Keratinocyte (primary cell): ENCODE data around the gene EPHA3. TPM values are rescaled to one million over a fixed set of nuclear protein-coding genes. Genes with fewer than 3 reads are reported as not detected.

Source experiments
- DNase-seq: peaks from one replicate; pipeline ENCODE4 v3.0.0-alpha.2; 2011; ENCODE audit warnings: low read depth, missing footprints, low spot score
- FAIRE-seq: peaks from 2 replicates; lab custom pipeline; 2011; peaks lifted over from hg19 to GRCh38; lab: Jason Lieb, UNC
- H2AFZ ChIP-seq: 2 replicates; pipeline ENCODE4 v1.6.0; 2012; ENCODE audit warnings: low read length, control low read depth, inconsistent platforms; ENCODE audit not compliant: control insufficient read depth
- H3K27ac ChIP-seq: 2 replicates; pipeline ENCODE4 v1.5.1; 2011; ENCODE audit warnings: low read length; ENCODE audit not compliant: control insufficient read depth, insufficient read depth
- H3K27me3 ChIP-seq: 3 replicates; pipeline ENCODE4 v1.6.0; 2011; ENCODE audit warnings: low read length; ENCODE audit not compliant: control insufficient read depth, insufficient read depth; ENCODE audit errors: extremely low read depth
- H3K36me3 ChIP-seq, 2 experiments: 2 replicates in 1 of 2; 3 replicates in 1 of 2; pipeline ENCODE4 v1.5.1; 2011; ENCODE audit warnings: low read length in 2 of 2, mild to moderate bottlenecking in 1 of 2; ENCODE audit not compliant: control insufficient read depth in 2 of 2, insufficient read depth in 2 of 2; ENCODE audit errors: extremely low read depth in 1 of 2
- H3K4me1 ChIP-seq: 3 replicates; pipeline ENCODE4 v1.5.1; 2011; ENCODE audit warnings: low read length; ENCODE audit not compliant: control insufficient read depth, insufficient read depth; ENCODE audit errors: extremely low read depth
- H3K4me2 ChIP-seq: 3 replicates; pipeline ENCODE4 v1.6.0; 2011; ENCODE audit warnings: low read depth, low read length; ENCODE audit not compliant: control insufficient read depth, insufficient read depth; ENCODE audit errors: extremely low read depth
- H3K4me3 ChIP-seq, 3 experiments: fragments of 200-600 bp in 1 of 3; sonication (generic) in 1 of 3; 2 replicates in 2 of 3; 3 replicates in 1 of 3; pipeline ENCODE4 v1.5.1; 2011 to 2016; ENCODE audit warnings: low read length in 3 of 3, mild to moderate bottlenecking in 3 of 3, control low read depth in 2 of 3, inconsistent platforms in 1 of 3, low read depth in 1 of 3, mixed read lengths in 1 of 3, mixed run types in 1 of 3, moderate library complexity in 1 of 3; ENCODE audit not compliant: control insufficient read depth in 2 of 3, insufficient read depth in 2 of 3; ENCODE audit errors: extremely low read depth in 1 of 3
- H3K79me2 ChIP-seq: 2 replicates; pipeline ENCODE4 v1.6.0; 2012; ENCODE audit warnings: low read length; ENCODE audit not compliant: control insufficient read depth, insufficient read depth
- H3K9ac ChIP-seq: 3 replicates; pipeline ENCODE4 v1.6.0; 2011; ENCODE audit warnings: low read length; ENCODE audit not compliant: control insufficient read depth, insufficient read depth; ENCODE audit errors: extremely low read depth
- H3K9me1 ChIP-seq: 3 replicates; pipeline ENCODE4 v1.6.0; 2011; ENCODE audit warnings: low read length; ENCODE audit not compliant: control insufficient read depth, insufficient read depth; ENCODE audit errors: extremely low read depth
- H3K9me3 ChIP-seq: 2 replicates; pipeline ENCODE4 v1.5.1; 2012; ENCODE audit warnings: low read depth, low read length; ENCODE audit not compliant: control insufficient read depth
- H4K20me1 ChIP-seq: 3 replicates; pipeline ENCODE4 v1.6.0; 2011; ENCODE audit warnings: low read length; ENCODE audit not compliant: control insufficient read depth, insufficient read depth; ENCODE audit errors: extremely low read depth
- EZH2 ChIP-seq: IDR thresholded peaks from one replicate; pipeline ENCODE4 v1.6.1; 2012; ENCODE audit warnings: inconsistent platforms, mild to moderate bottlenecking, low read length, moderate library complexity
- dilution Hi-C: fragments of 300-500 bp; cut with MboI; formaldehyde crosslinking; loops from one replicate; pipeline ENCODE4 v1.7.0; 2020; ENCODE audit warnings: low sequenced_read_pairs; ENCODE audit not compliant: extremely low pct_ligation_motif_present
- polyA plus RNA-seq, 5 experiments: library from polyadenylated mRNA; depleted of rRNA in 3 of 5; stranded (reverse) in 3 of 5; stranded (forward) in 1 of 5; unstranded in 1 of 5; fragments of >200 nt; gene quantifications; 1 replicate in 1 of 5; 2 replicates in 3 of 5; 3 replicates in 1 of 5; pipeline versions ENCODE4 v1.2.1 to v1.2.3, GENCODE V29; 2011 to 2012; ENCODE audit warnings: missing spikeins in 2 of 5, low read depth in 1 of 5, low replicate concordance in 1 of 5
- TF ChIP-seq, protein P1 (sequence below), 3 experiments: IDR thresholded peaks in 1 of 3; conservative IDR thresholded peaks in 1 of 3; optimal IDR thresholded peaks in 1 of 3; 2 replicates in 2 of 3; 3 replicates in 1 of 3; pipeline versions ENCODE3 to v1.5.1; 2011; ENCODE audit warnings: low read length in 3 of 3, mild to moderate bottlenecking in 3 of 3, moderate library complexity in 2 of 3, control low read depth in 1 of 3, inconsistent platforms in 1 of 3; ENCODE audit not compliant: insufficient read depth in 2 of 3; ENCODE audit errors: extremely low read depth in 1 of 3

Gene EPHA3
- polyA plus RNA-seq, 1 donor (not counting 4 experiments of a cell fraction or from before 2014, with no cell fraction given) = 0.13 TPM

DNA sequence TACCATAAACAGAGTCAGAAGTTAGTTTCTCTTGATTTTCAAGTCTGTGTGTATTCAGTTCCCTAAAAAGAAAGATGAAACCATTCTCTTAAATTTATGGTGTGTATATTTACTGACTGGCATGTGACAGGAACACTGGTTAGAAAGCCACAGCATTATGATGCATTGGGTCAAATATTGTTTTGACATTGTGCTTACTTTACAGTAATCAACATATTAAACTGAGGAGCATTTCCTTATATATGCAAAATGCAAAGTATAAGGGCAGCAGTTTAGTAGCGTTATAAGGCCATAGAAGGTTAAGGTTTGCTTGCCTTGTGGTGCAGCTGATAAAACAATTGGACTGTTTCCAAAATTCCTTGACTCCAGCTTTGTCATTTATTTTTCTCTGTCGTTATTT is 72.9 kb downstream of the EPHA3 start:
- no peak overlapping the region for H2AFZ ChIP-seq
- H4K20me1 ChIP-seq = no peaks in the 10 kb centered on the region

DNA sequence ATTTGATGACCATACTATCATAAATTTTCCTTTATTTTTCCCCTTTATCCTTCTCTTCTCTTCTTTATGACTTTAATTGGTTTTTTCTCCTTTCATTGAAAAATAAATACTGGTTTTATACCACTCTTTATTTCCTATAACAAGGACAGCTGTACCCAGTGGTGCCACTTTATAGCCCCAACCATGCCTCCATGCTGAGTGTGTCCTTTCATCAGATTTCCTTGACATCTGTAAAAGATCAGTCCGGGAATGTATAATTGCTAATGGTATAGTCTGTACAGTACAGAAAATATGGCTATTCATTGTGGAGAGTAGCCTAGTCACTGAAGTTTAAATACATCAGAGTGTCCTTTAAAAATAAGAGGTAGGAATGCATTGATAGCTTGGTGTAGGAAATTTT is 74.6 kb downstream of the EPHA3 start:
- TF ChIP-seq, protein P1, sequence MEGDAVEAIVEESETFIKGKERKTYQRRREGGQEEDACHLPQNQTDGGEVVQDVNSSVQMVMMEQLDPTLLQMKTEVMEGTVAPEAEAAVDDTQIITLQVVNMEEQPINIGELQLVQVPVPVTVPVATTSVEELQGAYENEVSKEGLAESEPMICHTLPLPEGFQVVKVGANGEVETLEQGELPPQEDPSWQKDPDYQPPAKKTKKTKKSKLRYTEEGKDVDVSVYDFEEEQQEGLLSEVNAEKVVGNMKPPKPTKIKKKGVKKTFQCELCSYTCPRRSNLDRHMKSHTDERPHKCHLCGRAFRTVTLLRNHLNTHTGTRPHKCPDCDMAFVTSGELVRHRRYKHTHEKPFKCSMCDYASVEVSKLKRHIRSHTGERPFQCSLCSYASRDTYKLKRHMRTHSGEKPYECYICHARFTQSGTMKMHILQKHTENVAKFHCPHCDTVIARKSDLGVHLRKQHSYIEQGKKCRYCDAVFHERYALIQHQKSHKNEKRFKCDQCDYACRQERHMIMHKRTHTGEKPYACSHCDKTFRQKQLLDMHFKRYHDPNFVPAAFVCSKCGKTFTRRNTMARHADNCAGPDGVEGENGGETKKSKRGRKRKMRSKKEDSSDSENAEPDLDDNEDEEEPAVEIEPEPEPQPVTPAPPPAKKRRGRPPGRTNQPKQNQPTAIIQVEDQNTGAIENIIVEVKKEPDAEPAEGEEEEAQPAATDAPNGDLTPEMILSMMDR (optimal IDR thresholded peaks at IDR 0.05 in 1 of 3, IDR thresholded peaks at IDR 0.05 in 1 of 3, conservative IDR thresholded peaks at IDR 0.05 in 1 of 3; ENCODE audit: extremely low read depth in 1 of 3, insufficient read depth in 2 of 3, low read length in 3 of 3) = no peak
- TF ChIP-seq EZH2 = no peak
- no peaks in the 10 kb centered on the region for H3K79me2 ChIP-seq
- H3K4me2 ChIP-seq = no peak overlapping the region
- FAIRE-seq = no peak
- H3K36me3 ChIP-seq = no peaks in the 10 kb centered on the region
- DNase-seq = no peak
- H3K9ac ChIP-seq = no peak overlapping the region
- no peak overlapping the region for H2AFZ ChIP-seq
- H3K4me1 ChIP-seq = peaks cover 16% of the 10 kb centered on the region
- H3K27ac ChIP-seq = no peak overlapping the region
- no peaks in the 10 kb centered on the region for H3K9me1 ChIP-seq
- H4K20me1 ChIP-seq = no peaks in the 10 kb centered on the region
- no peaks in the 10 kb centered on the region for H3K27me3 ChIP-seq
- H3K4me3 ChIP-seq = no peak overlapping the region
- dilution Hi-C loops = no loop called here
- no peaks in the 10 kb centered on the region for H3K9me3 ChIP-seq

More for the DNA sequence above, 72.9 kb downstream of the EPHA3 start:
- no peaks in the 10 kb centered on the region for H3K9me1 ChIP-seq
- FAIRE-seq (no peak), DNase-seq (no peak)
- TF ChIP-seq, protein P1 (optimal IDR thresholded peaks at IDR 0.05 in 1 of 3, IDR thresholded peaks at IDR 0.05 in 1 of 3, conservative IDR thresholded peaks at IDR 0.05 in 1 of 3; ENCODE audit: extremely low read depth in 1 of 3, insufficient read depth in 2 of 3, low read length in 3 of 3) = no peak
- no peak for TF ChIP-seq EZH2
- peak overlapping the region; percentile 81 for H3K4me2 ChIP-seq
- H3K36me3 ChIP-seq = no peaks in the 10 kb centered on the region
- peaks cover 16% of the 10 kb centered on the region for H3K4me1 ChIP-seq
- dilution Hi-C loops = no loop called here
- H3K4me3 ChIP-seq = peak overlapping the region in 1 of 3 experiments; percentile 38
- H3K27me3 ChIP-seq = no peaks in the 10 kb centered on the region
- peak overlapping the region; percentile 15 for H3K27ac ChIP-seq
- H3K9ac ChIP-seq = no peak overlapping the region
- H3K79me2 ChIP-seq = no peaks in the 10 kb centered on the region
- no peaks in the 10 kb centered on the region for H3K9me3 ChIP-seq
